B cell (primary cell): ENCODE data around the gene UBA3. TPM values are rescaled to one million over a fixed set of nuclear protein-coding genes. Genes with fewer than 3 reads are reported as not detected.

Experiments used
- ATAC-seq: fragments of 200-7000 bp; cut with Tn5 transposase; one replicate; pipeline ENCODE4 v1.10.0; 2021; ENCODE audit warnings: low read depth, mild to moderate bottlenecking, moderate number of reproducible peaks, moderate library complexity
- CTCF ChIA-PET: fragments of 350-600 bp; sonication (Branson Sonifier 250); formaldehyde crosslinking; loops from one replicate; lab custom pipeline; 2021; ENCODE audit warnings: antibody characterized with exemption, inconsistent platforms; lab: Charles Lee
- POLR2A ChIA-PET: fragments of 350-600 bp; sonication (Branson Sonifier 250); formaldehyde crosslinking; loops from one replicate; lab custom pipeline; 2021; ENCODE audit warnings: antibody characterized with exemption; lab: Charles Lee
- DNase-seq: peaks from one replicate; pipeline ENCODE4 v3.0.0; 2013
- H2AFZ ChIP-seq: 2 replicates; pipeline ENCODE4 v1.6.1; 2012; ENCODE audit warnings: mild to moderate bottlenecking, low read depth, low read length; ENCODE audit not compliant: insufficient read depth, poor library complexity, severe bottlenecking
- H3K27ac ChIP-seq, 2 donors: 1 replicate in 1 of 2; 2 replicates in 1 of 2; pipeline ENCODE4 v1.5.1; 2012 to 2013; ENCODE audit warnings: low read length in 2 of 2, mild to moderate bottlenecking in 2 of 2, moderate library complexity in 1 of 2
- H3K27me3 ChIP-seq, 4 experiments: fragments of 200-600 bp in 1 of 4; sonication (generic) in 1 of 4; replicated peaks in 1 of 4; 1 replicate in 2 of 4; 2 replicates in 2 of 4; pipeline versions ENCODE4 v1.6.1 to v1.7.0; 2013 to 2016; ENCODE audit warnings: low read length in 3 of 4, mild to moderate bottlenecking in 2 of 4, mixed read lengths in 1 of 4, moderate library complexity in 1 of 4; ENCODE audit not compliant: insufficient read depth in 4 of 4, control insufficient read depth in 3 of 4; ENCODE audit errors: control extremely low read depth in 1 of 4
- H3K36me3 ChIP-seq, 2 experiments: replicated peaks in 1 of 2; 1 replicate in 1 of 2; 2 replicates in 1 of 2; pipeline versions ENCODE4 v1.6.1 to v1.7.1; 2013; ENCODE audit warnings: low read length in 1 of 2; ENCODE audit not compliant: insufficient read depth in 2 of 2, control insufficient read depth in 1 of 2; ENCODE audit errors: control extremely low read depth in 1 of 2, extremely low read depth in 1 of 2
- H3K4me1 ChIP-seq, 2 donors: fragments of 200-600 bp in 1 of 2; sonication (generic) in 1 of 2; 1 replicate in 1 of 2; 2 replicates in 1 of 2; pipeline versions ENCODE4 v1.5.1 to v1.6.1; 2013 to 2017; ENCODE audit warnings: low read length in 2 of 2; ENCODE audit not compliant: control insufficient read depth in 2 of 2, insufficient read depth in 2 of 2
- H3K4me2 ChIP-seq: replicated peaks from 2 replicates; pipeline ENCODE3; 2012; ENCODE audit warnings: mild to moderate bottlenecking, low read depth, low read length; ENCODE audit not compliant: poor library complexity, severe bottlenecking
- H3K4me3 ChIP-seq, 5 experiments: fragments of 200-600 bp in 1 of 5; sonication (generic) in 1 of 5; 1 replicate in 3 of 5; 2 replicates in 2 of 5; pipeline versions ENCODE4 v1.5.1 to v1.7.0; 2011 to 2016; ENCODE audit warnings: low read length in 4 of 5, mild to moderate bottlenecking in 4 of 5, low read depth in 2 of 5, control low read depth in 1 of 5, moderate library complexity in 1 of 5; ENCODE audit not compliant: insufficient read depth in 1 of 5; ENCODE audit errors: control extremely low read depth in 1 of 5, extremely low read depth in 1 of 5
- H3K79me2 ChIP-seq: fragments of 200-600 bp; sonication (generic); one replicate; pipeline ENCODE4 v1.6.0; 2016; ENCODE audit warnings: low read length; ENCODE audit not compliant: control insufficient read depth, insufficient read depth
- H3K9ac ChIP-seq: fragments of 200-600 bp; sonication (generic); 2 replicates; pipeline ENCODE4 v1.6.1; 2017; ENCODE audit warnings: mild to moderate bottlenecking, low read length, moderate library complexity
- H3K9me3 ChIP-seq, 3 donors: one replicate each; pipeline versions ENCODE4 v1.6.1 to v1.7.1; 2013; ENCODE audit warnings: low read length in 2 of 3; ENCODE audit not compliant: control insufficient read depth in 2 of 3, insufficient read depth in 1 of 3; ENCODE audit errors: control extremely low read depth in 1 of 3
- H4K20me1 ChIP-seq: 2 replicates; pipeline ENCODE4 v1.6.0; 2012; ENCODE audit warnings: mild to moderate bottlenecking, low read length; ENCODE audit not compliant: insufficient read depth, control insufficient read depth, poor library complexity, severe bottlenecking
- H3K27ac Mint-ChIP-seq: one replicate; pipeline ENCODE4 v1.8.0; 2021; ENCODE audit warnings: mixed read lengths
- H3K27me3 Mint-ChIP-seq: one replicate; pipeline ENCODE4 v1.8.0; 2021; ENCODE audit warnings: mixed read lengths
- H3K4me1 Mint-ChIP-seq: one replicate; pipeline ENCODE4 v1.8.0; 2021; ENCODE audit warnings: mixed read lengths
- H3K4me3 Mint-ChIP-seq: one replicate; pipeline ENCODE4 v1.8.0; 2021; ENCODE audit warnings: mixed read lengths
- H3K9me3 Mint-ChIP-seq: one replicate; pipeline ENCODE4 v1.8.0; 2022; ENCODE audit warnings: mixed read lengths; ENCODE audit not compliant: insufficient read depth
- EZH2 ChIP-seq: IDR thresholded peaks from 2 replicates; pipeline ENCODE4 v1.6.1; 2012; ENCODE audit warnings: borderline replicate concordance, low read depth, mild to moderate bottlenecking, moderate library complexity, low read length; ENCODE audit not compliant: insufficient read depth, poor library complexity, severe bottlenecking
- WGBS: methylation state at CpG from one replicate; pipeline ENCODE4 v1.1.5; 2013; ENCODE audit warnings: missing lambda C conversion rate; ENCODE audit not compliant: insufficient coverage; 5-methylcytosine and 5-hydroxymethylcytosine counted together
- intact Hi-C: fragments of 100-400 bp; cut with micrococcal nuclease; formaldehyde crosslinking; loops from one replicate; pipeline ENCODE4 v1.10.0; 2022
- polyA plus RNA-seq: library from polyadenylated mRNA; depleted of rRNA; stranded (reverse); fragments of >200 nt; gene quantifications from 2 replicates; pipeline ENCODE4 v1.2.3, GENCODE V29; 2012
- total RNA-seq, 2 donors: library from RNA; stranded (reverse); fragments of 120-200 nt in 1 of 2; gene quantifications; 1 replicate in 1 of 2; 2 replicates in 1 of 2; pipeline versions ENCODE4 v1.2.3 to v1.2.4, GENCODE V29; 2013 to 2022
- TF ChIP-seq, protein P1 (sequence below): fragments of 200-600 bp; IDR thresholded peaks from one replicate; pipeline ENCODE4 v1.8.0; 2022; ENCODE audit warnings: antibody characterized with exemption, mild to moderate bottlenecking

Gene UBA3
- total and polyA plus RNA-seq, 2 donors (not counting 1 experiment from before 2014, with no cell fraction given), result 42.2 to 99.8 TPM

GRCh38 chr3:69048990-69049389 is 31.2 kb downstream of the UBA3 start:
- no peak overlapping the region for H3K4me3 ChIP-seq
- peak overlapping the region; percentile 2 for H3K4me3 Mint-ChIP-seq
- H3K4me1 Mint-ChIP-seq, result peaks cover 45% of the 10 kb centered on the region
- H3K27me3 Mint-ChIP-seq, result no peaks in the 10 kb centered on the region
- no peak overlapping the region for H3K27ac Mint-ChIP-seq
- TF ChIP-seq, protein P1, sequence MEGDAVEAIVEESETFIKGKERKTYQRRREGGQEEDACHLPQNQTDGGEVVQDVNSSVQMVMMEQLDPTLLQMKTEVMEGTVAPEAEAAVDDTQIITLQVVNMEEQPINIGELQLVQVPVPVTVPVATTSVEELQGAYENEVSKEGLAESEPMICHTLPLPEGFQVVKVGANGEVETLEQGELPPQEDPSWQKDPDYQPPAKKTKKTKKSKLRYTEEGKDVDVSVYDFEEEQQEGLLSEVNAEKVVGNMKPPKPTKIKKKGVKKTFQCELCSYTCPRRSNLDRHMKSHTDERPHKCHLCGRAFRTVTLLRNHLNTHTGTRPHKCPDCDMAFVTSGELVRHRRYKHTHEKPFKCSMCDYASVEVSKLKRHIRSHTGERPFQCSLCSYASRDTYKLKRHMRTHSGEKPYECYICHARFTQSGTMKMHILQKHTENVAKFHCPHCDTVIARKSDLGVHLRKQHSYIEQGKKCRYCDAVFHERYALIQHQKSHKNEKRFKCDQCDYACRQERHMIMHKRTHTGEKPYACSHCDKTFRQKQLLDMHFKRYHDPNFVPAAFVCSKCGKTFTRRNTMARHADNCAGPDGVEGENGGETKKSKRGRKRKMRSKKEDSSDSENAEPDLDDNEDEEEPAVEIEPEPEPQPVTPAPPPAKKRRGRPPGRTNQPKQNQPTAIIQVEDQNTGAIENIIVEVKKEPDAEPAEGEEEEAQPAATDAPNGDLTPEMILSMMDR, result no peak
- TF ChIP-seq EZH2, result no peak
- intact Hi-C loops, result no loop called here
- CTCF ChIA-PET, result interaction anchor here (1.2 to 1.5 kb wide), 2 partner anchors 14 to 35 kb away, joined by 3 read pairs; partner anchors contain the start of gene EOGT
- peaks cover 22% of the 10 kb centered on the region for H4K20me1 ChIP-seq
- H3K36me3 ChIP-seq, result peaks cover 14 to 40% of the 10 kb centered on the region in 2 experiments
- H2AFZ ChIP-seq, result no peak overlapping the region
- peaks cover 80% of the 10 kb centered on the region for H3K79me2 ChIP-seq
- H3K4me2 ChIP-seq, result no peak overlapping the region
- no peaks in the 10 kb centered on the region for H3K9me3 Mint-ChIP-seq
- no peaks in the 10 kb centered on the region for H3K9me3 ChIP-seq
- DNase-seq, result no peak
- H3K4me1 ChIP-seq, result peaks cover 13 to 29% of the 10 kb centered on the region in 2 donors
- no peak overlapping the region for H3K9ac ChIP-seq
- H3K27me3 ChIP-seq, result no peaks in the 10 kb centered on the region
- peak overlapping the region in 1 of 2 donors; percentile 46 for H3K27ac ChIP-seq
- ATAC-seq, result no peak
- POLR2A ChIA-PET, result interaction anchor here (0.6 kb wide), 1 partner anchor 25 kb away, joined by 12 read pairs; no protein-coding TSS in a partner anchor
- no CpG with 5 or more reads among the region's 2 CpGs for WGBS

DNA sequence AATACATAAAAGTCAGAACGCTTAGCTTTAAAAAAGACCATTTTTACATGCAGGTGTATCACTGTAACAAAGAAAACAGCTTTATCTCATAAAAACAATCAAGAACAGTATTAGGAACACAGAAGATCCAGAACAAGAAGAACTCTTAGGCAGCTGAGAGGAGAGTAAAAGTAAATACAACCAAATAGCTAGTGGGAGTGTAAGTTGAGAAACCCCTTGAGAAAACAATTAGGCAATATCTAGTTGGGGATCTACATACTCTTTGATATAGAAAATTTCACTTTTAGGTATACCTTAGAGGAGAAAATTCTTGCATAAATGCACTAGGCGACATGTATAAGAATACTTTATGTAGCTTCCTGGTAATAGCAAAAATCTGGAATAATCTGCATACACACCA is 35.6 kb downstream of the UBA3 start:
- Histone ChIP-seq H3K9me3 (no peaks in the 10 kb centered on the region), H4K20me1 (peaks cover 15% of the 10 kb centered on the region), H3K27me3 (no peaks in the 10 kb centered on the region), H3K36me3 (peaks cover 17 to 74% of the 10 kb centered on the region in 2 experiments), H3K79me2 (peaks cover 47% of the 10 kb centered on the region), H3K4me1 (peaks cover 0 to 14% of the 10 kb centered on the region in 2 donors), H3K9ac (no peak overlapping the region), H2AFZ (no peak overlapping the region), H3K4me3 (no peak overlapping the region), H3K27ac (no peak overlapping the region), H3K4me2 (no peak overlapping the region)
- Mint-ChIP-seq H3K9me3 (no peaks in the 10 kb centered on the region), H3K4me1 (peaks cover 22% of the 10 kb centered on the region), H3K27me3 (no peaks in the 10 kb centered on the region), H3K4me3 (no peak overlapping the region), H3K27ac (no peak overlapping the region)
- no peak for DNase-seq
- TF ChIP-seq EZH2, result no peak
- TF ChIP-seq, protein P1, result no peak
- CTCF ChIA-PET, result interaction anchor here (0.6 to 1.2 kb wide), 2 partner anchors 32 to 56 kb away, joined by 3 read pairs; partner anchors contain the start of gene EOGT
- POLR2A ChIA-PET, result interaction anchor here (0.6 kb wide), 1 partner anchor 49 kb away, joined by 3 read pairs; no protein-coding TSS in a partner anchor
- intact Hi-C loops, result no loop called here
- no CpG with 5 or more reads among the region's 2 CpGs for WGBS
- ATAC-seq, result no peak
